NT2/D1 (cell line): ENCODE data around the gene PRMT1.

Source experiments
- DNase-seq: peaks from one replicate; pipeline ENCODE4 v3.0.0-alpha.2; 2011; ENCODE audit warnings: low read depth, low spot score
- H3K27me3 ChIP-seq: 2 replicates; pipeline ENCODE4 v1.6.0; 2011; ENCODE audit warnings: mild to moderate bottlenecking; ENCODE audit not compliant: insufficient read length, insufficient read depth
- H3K36me3 ChIP-seq: 2 replicates; pipeline ENCODE4 v1.6.1; 2011; ENCODE audit warnings: mild to moderate bottlenecking, low read length, mixed read lengths; ENCODE audit not compliant: insufficient read depth, insufficient read length
- H3K4me1 ChIP-seq: 2 replicates; pipeline ENCODE4 v1.5.1; 2011; ENCODE audit not compliant: insufficient read depth, insufficient read length
- H3K4me3 ChIP-seq: 2 replicates; pipeline ENCODE4 v1.5.1; 2011; ENCODE audit warnings: low read depth; ENCODE audit not compliant: insufficient read length
- H3K9ac ChIP-seq: 2 replicates; pipeline ENCODE4 v1.6.0; 2011; ENCODE audit warnings: low read depth; ENCODE audit not compliant: insufficient read length
- H3K9me3 ChIP-seq: 2 replicates; pipeline ENCODE4 v1.5.1; 2011; ENCODE audit warnings: mild to moderate bottlenecking, low read length; ENCODE audit not compliant: insufficient read depth
- SUZ12 ChIP-seq: IDR thresholded peaks from 2 replicates; pipeline ENCODE4 v1.6.1; 2011; ENCODE audit not compliant: insufficient read length, insufficient read depth; ENCODE audit errors: extremely low read depth
- YY1 ChIP-seq: IDR thresholded peaks from 2 replicates; pipeline ENCODE4 v1.6.1; 2011; ENCODE audit not compliant: insufficient read length, insufficient read depth
- ZNF274 ChIP-seq: IDR thresholded peaks from 2 replicates; pipeline ENCODE4 v1.6.1; 2011; ENCODE audit warnings: mild to moderate bottlenecking, low read depth, low read length

PRMT1 gene

GRCh38 chr19:49692147-49692506, 15.1 kb downstream of the PRMT1 start:
- DNase-seq: no peak
- H3K27me3 ChIP-seq: no peaks in the 10 kb centered on the region
- H3K4me1 ChIP-seq: peaks cover 19% of the 10 kb centered on the region
- peaks cover 27% of the 10 kb centered on the region for H3K36me3 ChIP-seq
- H3K4me3 ChIP-seq: no peak overlapping the region
- no peaks in the 10 kb centered on the region for H3K9me3 ChIP-seq
- H3K9ac ChIP-seq: peak overlapping the region; percentile 64
- TF ChIP-seq YY1 (no peak), SUZ12 (no peak), ZNF274 (no peak)

GRCh38 chr19:49696115-49696514, 19.0 kb downstream of the PRMT1 start:
- no peaks in the 10 kb centered on the region for H3K9me3 ChIP-seq
- H3K9ac ChIP-seq: no peak overlapping the region
- no peak for TF ChIP-seq SUZ12
- TF ChIP-seq YY1: no peak
- no peak for TF ChIP-seq ZNF274
- no peaks in the 10 kb centered on the region for H3K27me3 ChIP-seq
- no peaks in the 10 kb centered on the region for H3K36me3 ChIP-seq
- no peak overlapping the region for H3K4me3 ChIP-seq
- no peak for DNase-seq
- H3K4me1 ChIP-seq: peaks cover 3% of the 10 kb centered on the region

- Histone ChIP-seq H3K36me3 (no peaks in the 10 kb centered on the region), H3K9ac (no peak overlapping the region)
Measured at GRCh38 chr19:49696865-49697264, 19.8 kb downstream of the PRMT1 start.

GRCh38 chr19:49699364-49699763, 22.3 kb downstream of the PRMT1 start:
- Histone ChIP-seq H3K27me3 (no peaks in the 10 kb centered on the region), H3K9ac (no peak overlapping the region), H3K36me3 (no peaks in the 10 kb centered on the region), H3K4me3 (no peak overlapping the region), H3K9me3 (no peaks in the 10 kb centered on the region), H3K4me1 (peaks cover 3% of the 10 kb centered on the region)
- TF ChIP-seq SUZ12 (no peak), YY1 (no peak), ZNF274 (no peak)
- DNase-seq: no peak

More at GRCh38 chr19:49696865-49697264, 19.8 kb downstream of the PRMT1 start:
- Histone ChIP-seq H3K9me3 (no peaks in the 10 kb centered on the region), H3K27me3 (no peaks in the 10 kb centered on the region), H3K4me1 (peaks cover 3% of the 10 kb centered on the region), H3K4me3 (no peak overlapping the region)
- TF ChIP-seq SUZ12: no peak
- no peak for TF ChIP-seq YY1
- no peak for TF ChIP-seq ZNF274
- no peak for DNase-seq

- TF ChIP-seq YY1 (no peak), ZNF274 (no peak), SUZ12 (no peak)
- Histone ChIP-seq H3K36me3 (no peaks in the 10 kb centered on the region), H3K4me1 (peaks cover 3% of the 10 kb centered on the region), H3K4me3 (no peak overlapping the region), H3K9me3 (no peaks in the 10 kb centered on the region), H3K9ac (peak overlapping the region; percentile 2), H3K27me3 (no peaks in the 10 kb centered on the region)
- DNase-seq: no peak
Measured at GRCh38 chr19:49700563-49700962, 23.5 kb downstream of the PRMT1 start.

- H3K9me3 ChIP-seq: no peaks in the 10 kb centered on the region
- no peak for TF ChIP-seq ZNF274
- TF ChIP-seq SUZ12: no peak
- TF ChIP-seq YY1: no peak
- H3K27me3 ChIP-seq: no peaks in the 10 kb centered on the region
- H3K9ac ChIP-seq: no peak overlapping the region
- H3K36me3 ChIP-seq: no peaks in the 10 kb centered on the region
- DNase-seq: no peak
- H3K4me1 ChIP-seq: peaks cover 3% of the 10 kb centered on the region
- no peak overlapping the region for H3K4me3 ChIP-seq
Measured at GRCh38 chr19:49701271-49701786, 24.3 kb downstream of the PRMT1 start.

- H3K4me1 ChIP-seq: peaks cover 3% of the 10 kb centered on the region
- no peaks in the 10 kb centered on the region for H3K36me3 ChIP-seq
- no peak overlapping the region for H3K9ac ChIP-seq
- H3K4me3 ChIP-seq: no peak overlapping the region
- H3K27me3 ChIP-seq: no peaks in the 10 kb centered on the region
- no peak for TF ChIP-seq ZNF274
- TF ChIP-seq SUZ12: no peak
- no peak for TF ChIP-seq YY1
- H3K9me3 ChIP-seq: no peaks in the 10 kb centered on the region
- no peak for DNase-seq
Measured at GRCh38 chr19:49704888-49705642, 28.0 kb downstream of the PRMT1 start.
